GM19438 (cell line): Measurements from ENCODE around the gene MEIOB.

ENCODE experiments used
- ATAC-seq: cut with Tn5 transposase; IDR thresholded peaks from one replicate; pipeline ENCODE4 v1.9.1; 2021; ENCODE audit warnings: low read depth; ENCODE audit not compliant: unreplicated experiment

MEIOB gene

GRCh38 chr16:1832838-1833454, 39.0 kb downstream of the MEIOB start:
- ATAC-seq = no peak

DNA sequence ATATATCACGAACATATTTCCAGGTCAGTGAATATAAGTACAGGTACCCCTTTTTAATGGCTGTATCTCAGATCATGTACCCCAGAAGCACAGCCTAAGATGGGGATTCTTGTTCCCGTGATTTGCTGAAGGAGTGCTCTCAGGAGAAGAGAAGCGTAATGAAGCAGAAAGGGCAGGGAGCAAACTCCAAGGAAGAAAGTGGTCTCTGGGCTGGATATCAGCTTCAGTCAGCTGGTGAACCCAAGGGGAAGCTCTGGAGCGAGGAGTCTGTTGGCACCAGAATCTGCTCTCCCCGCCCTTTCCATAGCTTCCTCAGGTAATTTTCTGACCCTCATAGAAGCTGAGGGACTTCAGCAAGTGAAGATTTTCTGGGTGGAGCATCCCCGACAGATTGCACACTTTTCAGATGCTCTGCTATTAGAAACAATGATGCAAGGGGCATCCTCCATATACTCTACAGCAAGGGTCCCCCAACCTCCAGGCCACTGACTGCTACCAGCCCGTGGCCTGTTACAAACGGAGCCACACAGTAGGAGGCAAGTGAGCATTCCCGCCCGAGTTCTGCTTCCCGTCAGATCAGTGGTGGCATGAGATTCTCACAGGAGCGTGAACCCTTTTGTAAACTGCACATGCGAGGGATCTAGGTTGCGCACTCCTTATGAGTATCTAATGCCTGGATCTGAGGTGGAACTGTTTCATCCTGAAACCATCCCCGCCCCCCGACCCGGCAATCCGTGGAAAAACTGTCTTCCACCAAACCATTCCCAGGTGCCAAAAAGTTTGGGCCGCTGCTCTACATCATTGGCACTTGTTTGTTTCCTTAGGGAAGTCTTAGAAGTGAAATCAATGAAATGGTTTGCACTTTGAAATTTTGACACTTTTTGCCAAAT, 40.5 kb downstream of the MEIOB start:
- ATAC-seq = no peak

GRCh38 chr16:1830213-1830612, 41.8 kb downstream of the MEIOB start:
- ATAC-seq = no peak

DNA sequence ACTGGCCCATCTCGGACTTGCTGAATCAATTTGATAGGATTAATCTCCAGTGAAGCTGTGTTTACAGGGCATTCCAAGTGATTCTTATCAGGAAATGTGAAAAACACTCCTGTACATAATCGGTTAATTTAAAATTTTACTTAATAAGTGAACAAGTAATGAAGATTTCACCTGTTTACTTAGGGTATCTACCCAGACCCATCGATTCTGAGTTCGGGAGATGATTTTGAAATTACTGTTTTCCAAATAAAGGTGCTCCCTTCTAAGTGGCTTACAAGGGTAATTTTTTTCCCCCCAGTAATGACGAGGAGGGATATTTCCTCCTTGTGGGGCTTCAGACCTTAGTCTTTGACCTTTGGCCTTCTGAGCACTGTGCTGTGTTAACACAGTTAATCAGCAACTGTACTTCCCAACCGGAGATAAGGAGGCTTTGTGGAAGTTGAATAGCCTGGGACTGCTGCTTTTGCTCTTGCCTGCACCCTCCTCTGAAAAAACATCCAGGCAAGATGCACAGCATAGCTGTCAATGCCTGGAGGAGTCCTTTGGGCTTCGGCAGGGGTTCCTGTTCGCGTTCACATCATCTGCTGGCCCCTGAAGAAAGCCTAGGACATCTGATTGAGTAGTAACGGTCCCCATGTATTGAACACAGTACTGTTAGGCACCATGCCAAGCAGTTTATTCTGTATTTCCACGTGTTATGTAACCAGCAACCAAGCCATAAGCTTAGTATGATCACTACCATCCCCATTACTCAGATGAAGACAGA, 43.1 kb downstream of the MEIOB start:
- ATAC-seq = no peak

DNA sequence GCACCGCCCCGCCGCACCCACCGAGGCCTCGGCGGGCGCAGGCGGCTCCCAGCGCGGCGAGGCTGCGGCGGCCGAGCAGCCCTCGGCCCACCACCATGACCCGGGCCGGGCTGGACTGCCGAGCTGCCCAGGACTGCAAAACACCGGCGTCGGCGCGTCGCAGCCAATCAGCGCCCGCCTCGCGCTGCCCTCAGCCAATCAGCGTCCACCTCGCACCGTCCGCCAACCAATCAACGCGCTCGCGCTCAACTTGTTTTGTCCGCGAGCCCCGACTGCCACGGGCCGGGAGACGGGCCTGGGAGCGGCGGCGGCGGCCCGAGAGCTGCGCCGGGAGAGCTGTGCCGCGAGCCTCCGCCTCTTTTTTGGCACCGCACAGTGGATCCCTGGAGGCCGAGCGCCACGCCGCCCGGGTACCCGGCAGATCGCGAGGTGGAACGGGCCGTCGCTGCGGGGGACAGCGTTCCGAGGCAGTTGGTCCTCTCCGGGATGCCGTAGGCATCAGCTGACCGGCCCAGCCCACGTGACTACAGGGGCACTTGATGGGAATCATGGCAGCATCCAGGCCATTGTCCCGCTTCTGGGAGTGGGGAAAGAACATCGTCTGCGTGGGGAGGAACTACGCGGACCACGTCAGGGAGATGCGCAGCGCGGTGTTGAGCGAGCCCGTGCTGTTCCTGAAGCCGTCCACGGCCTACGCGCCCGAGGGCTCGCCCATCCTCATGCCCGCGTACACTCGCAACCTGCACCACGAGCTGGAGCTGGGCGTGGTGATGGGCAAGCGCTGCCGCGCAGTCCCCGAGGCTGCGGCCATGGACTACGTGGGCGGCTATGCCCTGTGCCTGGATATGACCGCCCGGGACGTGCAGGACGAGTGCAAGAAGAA, 45.0 kb downstream of the MEIOB start, which contains the start of the genes FAHD1 and HAGH:
Gene FAHD1 (plus strand): TSS at position 516 of the 883 bp plus-strand sequence. CDS start 33 bp downstream, at position 549.
Gene HAGH (minus strand): TSS at position 135 of the 883 bp plus-strand sequence. CDS start 38 bp downstream, at position 97.
- ATAC-seq = peak; percentile 73

- ATAC-seq = peak; percentile 41
These were observed 45.9 kb downstream of the MEIOB start for GRCh38 chr16:1825864-1826690.

DNA sequence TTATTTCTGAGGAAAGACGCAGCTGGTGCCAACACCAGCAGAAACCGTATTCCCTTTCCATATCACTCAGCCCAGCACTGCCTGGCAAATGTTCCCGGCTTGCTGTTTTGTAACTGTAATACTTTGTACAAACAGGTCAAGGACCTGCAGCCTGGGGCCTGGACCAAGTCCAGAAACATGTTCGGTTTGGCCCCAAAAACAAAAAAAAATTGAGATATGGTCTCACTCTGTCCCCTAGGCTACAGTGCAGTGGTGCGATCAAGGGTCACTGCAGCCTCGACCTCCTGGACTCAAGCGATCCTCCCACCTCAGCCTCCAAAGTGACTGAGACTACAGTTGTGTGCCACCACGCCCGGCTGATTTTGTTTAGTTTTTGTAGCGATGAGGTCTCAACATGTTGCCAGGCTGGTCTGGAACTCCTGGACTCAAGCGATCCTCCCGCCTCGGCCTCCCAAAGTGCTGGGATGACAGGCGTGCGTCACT, 46.5 kb downstream of the MEIOB start:
- ATAC-seq = no peak

GRCh38 chr16:1823821-1824220, 48.1 kb downstream of the MEIOB start:
- no peak for ATAC-seq

GRCh38 chr16:1822801-1823200, 49.2 kb downstream of the MEIOB start:
- ATAC-seq = no peak

GRCh38 chr16:1821861-1822611, 49.9 kb downstream of the MEIOB start:
- ATAC-seq = no peak

DNA sequence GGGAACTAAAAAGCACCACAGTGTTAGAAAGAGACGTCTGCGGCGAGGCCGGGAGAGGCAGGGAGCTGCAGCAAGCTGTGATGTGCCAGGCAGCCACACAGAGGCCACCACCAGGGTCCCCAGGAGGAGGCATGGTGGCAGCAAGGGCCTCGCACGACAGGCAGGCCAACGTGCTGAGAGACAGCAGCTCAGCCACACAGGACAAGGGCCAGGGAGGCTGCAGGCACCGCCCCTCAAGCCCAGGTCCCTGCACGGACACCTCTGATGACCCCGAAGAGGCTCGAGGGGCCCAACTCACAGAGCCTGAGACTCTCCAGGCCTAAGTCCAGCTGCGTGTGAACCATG, 51.0 kb downstream of the MEIOB start:
- ATAC-seq = no peak

GRCh38 chr16:1820096-1820945, 51.6 kb downstream of the MEIOB start:
- no peak for ATAC-seq

DNA sequence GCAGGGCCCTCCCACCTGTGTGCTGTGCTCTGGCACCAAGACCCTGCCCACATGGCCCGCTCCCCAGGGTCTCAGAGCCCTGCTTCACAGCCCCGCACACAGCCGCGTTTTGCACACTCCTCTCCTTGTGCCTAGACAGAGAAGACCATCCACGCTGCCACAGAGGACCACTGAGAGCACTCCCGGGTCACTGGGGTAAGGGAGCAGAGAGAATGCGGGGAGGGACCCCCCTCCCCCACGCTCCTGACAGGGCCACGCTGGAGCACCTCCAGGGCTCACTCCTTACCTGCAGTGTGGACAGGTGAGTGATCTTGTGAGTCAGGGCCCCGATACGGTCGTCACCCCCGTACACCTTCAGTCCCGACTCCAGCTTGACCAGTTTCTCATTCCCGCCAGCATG, 52.4 kb downstream of the MEIOB start:
- no peak for ATAC-seq

GRCh38 chr16:1818873-1819525, 53.0 kb downstream of the MEIOB start:
- ATAC-seq = no peak

- ATAC-seq = no peak
These were observed 53.6 kb downstream of the MEIOB start for GRCh38 chr16:1818204-1818872.

DNA sequence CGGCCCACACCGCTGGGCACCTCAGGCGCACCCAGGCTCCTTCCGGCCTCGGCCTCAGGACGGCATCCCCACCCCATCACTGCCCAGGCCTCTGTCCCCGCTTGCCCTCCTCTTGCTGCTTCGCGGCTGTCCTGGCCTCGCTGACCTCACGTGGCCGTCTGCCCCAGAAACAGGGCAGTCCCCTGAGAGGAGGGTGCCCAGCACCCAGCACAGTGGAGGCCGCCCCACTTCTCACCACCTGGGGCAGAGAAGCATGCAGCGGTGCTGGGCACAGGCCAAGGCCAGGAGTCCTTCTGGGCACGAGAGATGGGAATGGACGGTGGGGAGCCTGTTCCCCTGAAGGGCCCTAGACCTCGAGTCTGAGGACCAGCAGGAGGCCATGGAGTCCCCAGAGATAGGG, 54.2 kb downstream of the MEIOB start:
- no peak for ATAC-seq

DNA sequence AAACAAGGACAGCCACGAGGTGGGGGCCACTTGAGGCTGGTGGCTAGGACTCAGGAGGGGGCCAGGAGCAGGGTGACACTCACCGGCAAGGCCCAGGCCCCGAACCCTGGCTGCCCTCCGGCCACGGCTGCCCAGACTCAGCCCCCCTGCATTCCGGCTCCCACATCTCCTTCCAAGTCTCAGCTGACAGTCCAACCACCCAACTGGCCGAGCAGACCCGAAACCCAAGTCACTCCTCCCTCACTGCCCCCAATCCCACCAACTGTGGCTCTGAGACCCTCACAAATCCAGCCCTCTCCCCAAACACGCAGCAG, 54.7 kb downstream of the MEIOB start:
- ATAC-seq = no peak
